ENCODE data around the gene POLA2.

DNA sequence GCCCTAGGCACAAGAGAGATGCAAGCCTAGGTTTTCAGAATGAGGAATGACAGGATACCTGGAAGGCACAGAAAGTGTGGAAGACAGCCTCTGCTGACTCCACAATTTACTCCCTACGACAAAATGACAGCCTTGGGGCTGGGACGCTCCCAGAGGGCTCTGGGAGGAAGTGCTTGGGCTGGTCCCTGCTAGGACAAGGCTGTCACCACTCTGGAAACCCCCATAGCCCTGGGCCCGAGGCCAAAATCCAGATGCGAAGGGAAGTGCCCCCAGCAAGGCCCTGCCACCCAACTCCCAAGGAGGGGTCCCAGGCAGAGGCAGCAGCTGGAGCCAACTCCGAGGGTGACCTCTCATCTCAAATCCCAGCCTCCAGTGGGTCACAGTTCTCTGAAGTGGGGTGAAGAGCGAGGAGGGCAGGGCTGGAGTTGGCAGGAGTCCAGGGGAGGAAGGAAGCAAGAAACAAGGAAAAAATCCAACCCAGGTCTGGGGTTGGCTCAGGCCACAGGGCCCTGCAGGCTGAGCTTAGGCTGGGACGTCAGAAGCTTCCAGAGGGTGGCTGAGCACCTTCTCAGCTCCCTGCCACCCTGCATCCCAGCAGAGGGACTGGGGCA lies 46.6 kb downstream of the POLA2 start:
- TF ChIP-seq, protein P1, sequence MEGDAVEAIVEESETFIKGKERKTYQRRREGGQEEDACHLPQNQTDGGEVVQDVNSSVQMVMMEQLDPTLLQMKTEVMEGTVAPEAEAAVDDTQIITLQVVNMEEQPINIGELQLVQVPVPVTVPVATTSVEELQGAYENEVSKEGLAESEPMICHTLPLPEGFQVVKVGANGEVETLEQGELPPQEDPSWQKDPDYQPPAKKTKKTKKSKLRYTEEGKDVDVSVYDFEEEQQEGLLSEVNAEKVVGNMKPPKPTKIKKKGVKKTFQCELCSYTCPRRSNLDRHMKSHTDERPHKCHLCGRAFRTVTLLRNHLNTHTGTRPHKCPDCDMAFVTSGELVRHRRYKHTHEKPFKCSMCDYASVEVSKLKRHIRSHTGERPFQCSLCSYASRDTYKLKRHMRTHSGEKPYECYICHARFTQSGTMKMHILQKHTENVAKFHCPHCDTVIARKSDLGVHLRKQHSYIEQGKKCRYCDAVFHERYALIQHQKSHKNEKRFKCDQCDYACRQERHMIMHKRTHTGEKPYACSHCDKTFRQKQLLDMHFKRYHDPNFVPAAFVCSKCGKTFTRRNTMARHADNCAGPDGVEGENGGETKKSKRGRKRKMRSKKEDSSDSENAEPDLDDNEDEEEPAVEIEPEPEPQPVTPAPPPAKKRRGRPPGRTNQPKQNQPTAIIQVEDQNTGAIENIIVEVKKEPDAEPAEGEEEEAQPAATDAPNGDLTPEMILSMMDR (IDR thresholded peaks at IDR 0.05) = no peak
- no peak for TF ChIP-seq POLR2AphosphoS5 (IDR thresholded peaks at IDR 0.05; ENCODE audit: low read depth, low read length)
- TF ChIP-seq, protein P2, sequence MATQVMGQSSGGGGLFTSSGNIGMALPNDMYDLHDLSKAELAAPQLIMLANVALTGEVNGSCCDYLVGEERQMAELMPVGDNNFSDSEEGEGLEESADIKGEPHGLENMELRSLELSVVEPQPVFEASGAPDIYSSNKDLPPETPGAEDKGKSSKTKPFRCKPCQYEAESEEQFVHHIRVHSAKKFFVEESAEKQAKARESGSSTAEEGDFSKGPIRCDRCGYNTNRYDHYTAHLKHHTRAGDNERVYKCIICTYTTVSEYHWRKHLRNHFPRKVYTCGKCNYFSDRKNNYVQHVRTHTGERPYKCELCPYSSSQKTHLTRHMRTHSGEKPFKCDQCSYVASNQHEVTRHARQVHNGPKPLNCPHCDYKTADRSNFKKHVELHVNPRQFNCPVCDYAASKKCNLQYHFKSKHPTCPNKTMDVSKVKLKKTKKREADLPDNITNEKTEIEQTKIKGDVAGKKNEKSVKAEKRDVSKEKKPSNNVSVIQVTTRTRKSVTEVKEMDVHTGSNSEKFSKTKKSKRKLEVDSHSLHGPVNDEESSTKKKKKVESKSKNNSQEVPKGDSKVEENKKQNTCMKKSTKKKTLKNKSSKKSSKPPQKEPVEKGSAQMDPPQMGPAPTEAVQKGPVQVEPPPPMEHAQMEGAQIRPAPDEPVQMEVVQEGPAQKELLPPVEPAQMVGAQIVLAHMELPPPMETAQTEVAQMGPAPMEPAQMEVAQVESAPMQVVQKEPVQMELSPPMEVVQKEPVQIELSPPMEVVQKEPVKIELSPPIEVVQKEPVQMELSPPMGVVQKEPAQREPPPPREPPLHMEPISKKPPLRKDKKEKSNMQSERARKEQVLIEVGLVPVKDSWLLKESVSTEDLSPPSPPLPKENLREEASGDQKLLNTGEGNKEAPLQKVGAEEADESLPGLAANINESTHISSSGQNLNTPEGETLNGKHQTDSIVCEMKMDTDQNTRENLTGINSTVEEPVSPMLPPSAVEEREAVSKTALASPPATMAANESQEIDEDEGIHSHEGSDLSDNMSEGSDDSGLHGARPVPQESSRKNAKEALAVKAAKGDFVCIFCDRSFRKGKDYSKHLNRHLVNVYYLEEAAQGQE (IDR thresholded peaks at IDR 0.05; ENCODE audit: insufficient read depth in 1 of 2, low read depth in 2 of 2, low read length in 1 of 2) = no peak
- TF ChIP-seq SIN3A (IDR thresholded peaks at IDR 0.05; ENCODE audit: borderline replicate concordance, insufficient read depth, low read depth, low read length) = no peak

All from Panc1 (cell line).